HCT116 (cell line): Measurements from ENCODE around the gene GCNT2. TPM values are rescaled to one million over a fixed set of nuclear protein-coding genes. Genes with fewer than 3 reads are reported as not detected.

Experiments
- ATAC-seq: fragments of 200-7000 bp; cut with Tn5 transposase; 2 replicates; pipeline ENCODE4 v1.9.1; 2020; ENCODE audit warnings: mild to moderate bottlenecking, moderate library complexity
- BruUV-seq: library from RNA; stranded (reverse); fragments of 400-500 nt; replicated peaks from 2 replicates; lab custom pipeline; 2021; lab: Mats Ljungman, UMichigan
- CTCF ChIA-PET: fragments of 300-600 bp; sonication (Branson Sonifier 250); formaldehyde crosslinking; loops from one replicate; lab custom pipeline; 2021; ENCODE audit warnings: antibody characterized with exemption; lab: Charles Lee
- POLR2A ChIA-PET: fragments of 300-600, 350-600 bp; sonication (Branson Sonifier 250); formaldehyde crosslinking; loops from one replicate; lab custom pipeline; 2021; ENCODE audit warnings: antibody characterized with exemption; lab: Charles Lee
- RAD21 ChIA-PET, 2 experiments: fragments of 300-600 bp; sonication (Branson Sonifier 250); formaldehyde crosslinking; loops; one replicate each; lab custom pipeline; 2023; ENCODE audit warnings: low total read pairs in 2 of 2; ENCODE audit not compliant: uncharacterized antibody in 2 of 2, unreplicated experiment in 2 of 2, low non-redundant PET in 1 of 2; lab: Charles Lee
- DNase-seq: peaks from one replicate; pipeline ENCODE4 v3.0.0-alpha.2; 2010; ENCODE audit warnings: low read depth, low spot score
- H2AFZ ChIP-seq: fragments of 200-600 bp; shearing (Covaris generic), sonication (generic); 2 replicates; pipeline ENCODE4 v1.6.1; 2017; ENCODE audit warnings: low read depth, mixed run types, mixed read lengths, antibody characterized with exemption, low read length; ENCODE audit not compliant: poor library complexity, severe bottlenecking
- H3K27ac ChIP-seq: 2 replicates; pipeline ENCODE4 v1.5.1; 2012; ENCODE audit warnings: low read depth, low read length
- H3K27me3 ChIP-seq: fragments of 200-600 bp; sonication (generic); 2 replicates; pipeline ENCODE4 v1.6.1; 2016; ENCODE audit warnings: mixed run types, low read length, mixed read lengths; ENCODE audit not compliant: insufficient read depth
- H3K36me3 ChIP-seq, 2 experiments: fragments of 200-500 bp in 1 of 2; fragments of 200-600 bp in 1 of 2; sonication (Bioruptor generic) in 1 of 2; sonication (generic) in 1 of 2; 2 replicates each; pipeline versions ENCODE4 v1.5.1 to v1.6.1; 2014 to 2016; ENCODE audit warnings: low read length in 2 of 2, inconsistent platforms in 1 of 2, mixed read lengths in 1 of 2, mixed run types in 1 of 2; ENCODE audit not compliant: insufficient read depth in 2 of 2, control insufficient read depth in 1 of 2
- H3K4me1 ChIP-seq, 2 experiments: fragments of 200-600 bp in 1 of 2; sonication (generic) in 1 of 2; 2 replicates each; pipeline versions ENCODE4 v1.5.1 to v1.6.1; 2012 to 2017; ENCODE audit warnings: low read length in 2 of 2, inconsistent platforms in 1 of 2, mild to moderate bottlenecking in 1 of 2, mixed read lengths in 1 of 2, mixed run types in 1 of 2, moderate library complexity in 1 of 2; ENCODE audit not compliant: insufficient read depth in 2 of 2, control insufficient read depth in 1 of 2
- H3K4me2 ChIP-seq: fragments of 200-600 bp; sonication (generic); 2 replicates; pipeline ENCODE4 v1.6.1; 2017; ENCODE audit warnings: mixed run types, low read length, mixed read lengths
- H3K4me3 ChIP-seq, 2 experiments: fragments of 200-600 bp in 1 of 2; sonication (generic) in 1 of 2; replicated peaks in 1 of 2; 2 replicates each; pipeline ENCODE4 v1.5.1; 2011 to 2016; ENCODE audit warnings: low read length in 2 of 2, control low read depth in 1 of 2, low read depth in 1 of 2, mild to moderate bottlenecking in 1 of 2, mixed read lengths in 1 of 2, mixed run types in 1 of 2
- H3K79me2 ChIP-seq: fragments of 200-600 bp; sonication (generic); 2 replicates; pipeline ENCODE4 v1.6.1; 2017; ENCODE audit warnings: mild to moderate bottlenecking, mixed run types, low read length, moderate library complexity, mixed read lengths; ENCODE audit not compliant: insufficient read depth
- H3K9ac ChIP-seq: fragments of 200-600 bp; sonication (generic); 2 replicates; pipeline ENCODE4 v1.6.1; 2016; ENCODE audit warnings: low read length, mixed read lengths
- H3K9me2 ChIP-seq: fragments of 200-600 bp; sonication (generic), shearing (Covaris generic); 2 replicates; pipeline ENCODE4 v1.6.1; 2017; ENCODE audit warnings: mixed run types, mild to moderate bottlenecking, moderate library complexity; ENCODE audit not compliant: insufficient read depth
- H3K9me3 ChIP-seq, 2 experiments: fragments of 200-500 bp in 1 of 2; fragments of 200-600 bp in 1 of 2; sonication (Bioruptor generic) in 1 of 2; sonication (generic) in 1 of 2; 2 replicates each; pipeline ENCODE4 v1.6.1; 2014 to 2017; ENCODE audit warnings: low read length in 2 of 2, mixed read lengths in 2 of 2, inconsistent platforms in 1 of 2, low read depth in 1 of 2, mild to moderate bottlenecking in 1 of 2, mixed run types in 1 of 2, moderate library complexity in 1 of 2; ENCODE audit not compliant: control insufficient read depth in 1 of 2, insufficient read depth in 1 of 2
- H4K20me1 ChIP-seq: fragments of 200-600 bp; sonication (generic), shearing (Covaris generic); 2 replicates; pipeline ENCODE4 v1.6.1; 2017; ENCODE audit warnings: mixed run types, mild to moderate bottlenecking, moderate library complexity; ENCODE audit not compliant: insufficient read depth
- CBX3 ChIP-seq: IDR thresholded peaks from 2 replicates; pipeline ENCODE4 v1.6.1; 2012; ENCODE audit warnings: low read depth
- CEBPB ChIP-seq: IDR thresholded peaks from 2 replicates; pipeline ENCODE4 v1.6.1; 2012; ENCODE audit warnings: low read depth
- EGR1 ChIP-seq: IDR thresholded peaks from 2 replicates; pipeline ENCODE4 v1.6.1; 2012; ENCODE audit warnings: low read depth
- EZH2 ChIP-seq: fragments of 200-600 bp; sonication (generic); IDR thresholded peaks from 2 replicates; pipeline ENCODE4 v1.6.1; 2017; ENCODE audit warnings: antibody characterized with exemption, mixed run types
- FOSL1 ChIP-seq: IDR thresholded peaks from 2 replicates; pipeline ENCODE4 v1.6.1; 2012; ENCODE audit warnings: low read depth
- JUND ChIP-seq: IDR thresholded peaks from 2 replicates; pipeline ENCODE4 v1.6.1; 2012
- MAX ChIP-seq: IDR thresholded peaks from 2 replicates; pipeline ENCODE4 v1.6.1; 2012
- POLR2A ChIP-seq: IDR thresholded peaks from 2 replicates; pipeline ENCODE4 v1.7.0; 2011; ENCODE audit warnings: borderline replicate concordance; ENCODE audit not compliant: insufficient read depth, insufficient read length; ENCODE audit errors: extremely low read depth
- POLR2AphosphoS5 ChIP-seq: IDR thresholded peaks from 2 replicates; pipeline ENCODE4 v1.6.1; 2011; ENCODE audit warnings: mild to moderate bottlenecking, low read depth, low read length, moderate library complexity
- RAD21 ChIP-seq: IDR thresholded peaks from 2 replicates; pipeline ENCODE4 v1.6.1; 2012; ENCODE audit warnings: low read depth, mild to moderate bottlenecking
- SP1 ChIP-seq: IDR thresholded peaks from 2 replicates; pipeline ENCODE4 v1.6.1; 2012; ENCODE audit warnings: low read depth
- SRF ChIP-seq: IDR thresholded peaks from 2 replicates; pipeline ENCODE4 v1.6.1; 2012; ENCODE audit warnings: low read depth
- TCF7L2 ChIP-seq: IDR thresholded peaks from 2 replicates; pipeline ENCODE4 v1.7.0; 2011; ENCODE audit warnings: borderline replicate concordance, inconsistent platforms; ENCODE audit not compliant: insufficient read depth, insufficient read length; ENCODE audit errors: extremely low read depth
- YY1 ChIP-seq: IDR thresholded peaks from 2 replicates; pipeline ENCODE4 v1.6.1; 2011; ENCODE audit warnings: low read length, low read depth, moderate library complexity, mild to moderate bottlenecking; ENCODE audit not compliant: insufficient replicate concordance; ENCODE audit errors: extremely low read depth
- ZBTB33 ChIP-seq: IDR thresholded peaks from 2 replicates; pipeline ENCODE4 v1.6.1; 2011; ENCODE audit warnings: mild to moderate bottlenecking, low read length, moderate library complexity; ENCODE audit not compliant: insufficient replicate concordance; ENCODE audit errors: extremely low read depth
- intact Hi-C: fragments of 100-400 bp; cut with micrococcal nuclease; formaldehyde crosslinking; loops from 2 replicates; pipeline ENCODE4 v1.10.0; 2022
- total RNA-seq: library from RNA; stranded (reverse); gene quantifications from one replicate; pipeline ENCODE4 v1.2.1, GENCODE V29; 2021; ENCODE audit not compliant: unreplicated experiment

Gene GCNT2
- total RNA-seq, 1 experiment from 2014 or later: 0.74 TPM

DNA sequence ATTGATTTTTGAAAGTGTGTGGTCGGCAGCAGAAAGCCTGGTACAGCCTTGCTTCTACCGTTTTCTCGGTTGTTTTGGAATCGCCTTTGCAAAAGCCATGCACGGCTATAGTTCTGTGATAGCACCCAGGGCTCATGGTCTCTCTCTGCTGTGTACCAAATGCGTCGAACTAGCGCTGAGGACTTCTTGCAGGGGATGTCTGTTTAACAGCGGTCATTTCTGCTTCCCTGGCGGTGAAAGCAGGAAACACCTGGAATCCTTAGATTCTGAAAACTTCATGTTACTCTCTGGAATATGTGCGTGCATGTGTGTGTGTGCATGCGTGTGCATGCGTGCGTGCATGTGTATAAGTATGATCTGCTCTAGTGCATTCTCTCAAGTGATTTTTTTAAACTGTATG, 26.1 kb upstream of the GCNT2 start:
- no peaks in the 10 kb centered on the region for H3K36me3 ChIP-seq
- H3K79me2 ChIP-seq: no peaks in the 10 kb centered on the region
- no peak overlapping the region for H3K4me3 ChIP-seq
- no peak for DNase-seq
- H3K4me1 ChIP-seq: no peaks in the 10 kb centered on the region
- no peaks in the 10 kb centered on the region for H3K27me3 ChIP-seq
- TF ChIP-seq YY1 (no peak), ZBTB33 (no peak), JUND (no peak), FOSL1 (no peak), RAD21 (no peak), EGR1 (no peak), TCF7L2 (no peak), EZH2 (no peak), SRF (no peak), POLR2A (no peak), SP1 (no peak), CEBPB (no peak), MAX (no peak), POLR2AphosphoS5 (no peak), CBX3 (no peak)
- TF ChIP-seq, all 23 proteins: peak for 0
- Histone ChIP-seq H3K9me2 (no peaks in the 10 kb centered on the region), H3K9me3 (no peaks in the 10 kb centered on the region), H3K4me2 (no peak overlapping the region), H4K20me1 (no peaks in the 10 kb centered on the region), H3K27ac (no peak overlapping the region), H3K9ac (no peak overlapping the region), H2AFZ (no peak overlapping the region)
- RAD21 ChIA-PET: no interaction called here
- intact Hi-C loops: no loop called here
- CTCF ChIA-PET: no interaction called here
- POLR2A ChIA-PET: no interaction called here
- no peak for ATAC-seq
- BruUV-seq: no TSS peak
